Measurements from ENCODE around the gene INPP5A.
"Not testable (repeated sequence)": the region's sequence is repeated elsewhere in the genome, so short reads cannot be mapped to it uniquely, and the experiment has no call there.

The INPP5A gene

DNA sequence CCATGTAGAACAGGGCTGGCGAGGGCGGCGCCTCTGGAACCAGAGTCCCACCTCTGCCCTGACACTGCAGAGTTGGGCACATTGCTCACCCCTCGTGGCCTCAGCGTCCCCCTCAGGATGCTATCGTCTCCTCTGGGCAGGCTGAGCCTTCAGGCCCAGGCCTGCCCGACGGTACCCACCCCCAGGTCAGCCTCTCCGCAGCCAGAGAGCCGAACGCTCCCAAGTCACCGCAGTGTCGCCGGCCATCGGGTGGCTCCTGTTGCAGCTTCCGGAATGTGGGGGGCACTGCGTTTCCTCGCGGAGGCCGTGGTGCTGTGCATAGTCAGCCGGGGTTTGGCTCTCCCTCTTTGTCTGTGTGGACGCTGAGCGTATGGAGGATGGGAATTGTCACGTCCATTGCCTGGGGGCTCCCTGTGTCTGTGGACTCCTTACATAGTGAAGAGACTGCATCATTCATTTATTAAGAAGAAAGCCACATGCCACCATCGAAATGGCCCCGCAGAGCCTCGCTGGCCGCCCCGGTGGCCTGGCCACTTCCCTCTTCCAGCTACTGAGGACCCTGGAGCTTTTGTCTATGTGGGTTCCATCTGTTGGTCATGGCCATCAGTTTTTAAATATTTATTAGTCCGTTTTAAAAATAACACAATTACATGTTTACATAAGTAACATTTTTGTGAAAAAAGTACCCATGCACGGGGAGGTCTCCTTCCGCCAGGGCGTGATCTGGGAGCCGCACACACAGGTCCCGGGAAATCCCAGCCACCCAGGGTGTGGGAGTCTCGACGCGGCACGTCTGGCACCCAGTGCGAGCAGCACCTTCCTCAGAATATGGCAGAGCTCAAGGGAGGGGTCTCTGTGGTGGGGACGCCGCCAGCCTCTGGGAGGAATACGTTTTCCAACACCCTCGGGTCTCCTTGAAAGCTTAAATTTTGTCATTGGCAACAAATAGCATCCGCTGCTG, 232.8 kb downstream of the INPP5A start:
- peaks cover 7 to 10% of the 10 kb centered on the region in 2 donors for H3K9me3 ChIP-seq (replicated peaks in 1 of 2; ENCODE audit: control insufficient read depth in 2 of 2, insufficient read depth in 1 of 2, low read depth in 1 of 2, low read length in 2 of 2)
- peaks cover 3 to 5% of the 10 kb centered on the region in 2 donors for H3K36me3 ChIP-seq (replicated peaks in 1 of 2; ENCODE audit: control insufficient read depth in 2 of 2, insufficient read depth in 2 of 2, low read length in 2 of 2)
- H3K23ac ChIP-seq (ENCODE audit: low read depth, low read length, poor library complexity): peak overlapping the region; percentile 43
- no peak overlapping the region for H3K27ac ChIP-seq (replicated peaks; ENCODE audit: low read length)
- H2BK120ac ChIP-seq (ENCODE audit: low read depth, low read length): no peak overlapping the region
- H2BK12ac ChIP-seq (ENCODE audit: low read length): no peak overlapping the region
- no peaks in the 10 kb centered on the region for H3K27me3 ChIP-seq (ENCODE audit: control insufficient read depth in 3 of 3, insufficient read depth in 3 of 3, low read depth in 1 of 3, low read length in 3 of 3)
- H2AK5ac ChIP-seq (ENCODE audit: low read depth, low read length): no peak overlapping the region
- WGBS, 2 donors (ENCODE audit: extremely low coverage in 2 of 2, insufficient read length in 2 of 2, insufficient replicate concordance in 1 of 2): no CpG with 5 or more reads among the region's 45 CpGs
- no peak overlapping the region for H3K4ac ChIP-seq (ENCODE audit: low read length)
- no peak overlapping the region for H3K9ac ChIP-seq (ENCODE audit: low read depth, low read length, poor library complexity)
- H3K4me2 ChIP-seq (ENCODE audit: insufficient read depth, low read length, poor library complexity, severe bottlenecking): no peak overlapping the region
- peaks cover 2% of the 10 kb centered on the region for H3K79me1 ChIP-seq (ENCODE audit: low read depth, low read length)
- H2BK15ac ChIP-seq (ENCODE audit: low read length): no peak overlapping the region
- H3K14ac ChIP-seq (ENCODE audit: low read length): peak overlapping the region; percentile 56
- no peak overlapping the region for H2BK5ac ChIP-seq (ENCODE audit: low read length)
- H3K4me1 ChIP-seq (ENCODE audit: control insufficient read depth in 2 of 2, insufficient read depth in 1 of 2, low read depth in 1 of 2, low read length in 2 of 2): peaks cover 0 to 2% of the 10 kb centered on the region in 2 donors
- H2AFZ ChIP-seq (ENCODE audit: low read length): no peak overlapping the region
- DNase-seq (ENCODE audit: low spot score): no peak
- no peak overlapping the region for H3K4me3 ChIP-seq (ENCODE audit: low read length in 2 of 2)
- H4K8ac ChIP-seq (ENCODE audit: low read depth, low read length): no peak overlapping the region
- no peak overlapping the region for H4K91ac ChIP-seq (ENCODE audit: low read depth, low read length, poor library complexity)
- peak overlapping the region; percentile 38 for H3K18ac ChIP-seq (ENCODE audit: low read length)

DNA sequence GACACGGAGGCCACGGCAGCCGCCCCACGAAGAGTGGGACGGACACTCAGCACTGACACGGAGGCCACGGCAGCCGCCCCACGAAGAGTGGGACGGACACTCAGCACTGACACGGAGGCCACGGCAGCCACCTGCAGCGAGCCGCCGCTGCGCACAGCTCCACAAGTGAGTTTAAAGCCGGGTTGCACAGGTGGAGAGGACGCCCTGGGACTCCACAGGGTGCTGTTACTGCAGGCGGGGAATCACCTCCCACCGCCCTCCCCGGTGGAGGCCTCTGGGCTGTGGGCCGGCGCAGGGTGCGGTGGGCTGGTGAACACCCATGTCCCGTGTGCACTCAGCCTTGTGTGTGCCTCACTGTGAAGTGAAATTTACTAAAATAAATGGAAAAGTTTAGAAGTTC, 235.2 kb downstream of the INPP5A start:
- not testable (repeated sequence) for H4K91ac ChIP-seq (ENCODE audit: low read depth, low read length, poor library complexity); H2AK5ac ChIP-seq (ENCODE audit: low read depth, low read length); H4K8ac ChIP-seq (ENCODE audit: low read depth, low read length); H3K79me1 ChIP-seq (ENCODE audit: low read depth, low read length); H3K27ac ChIP-seq (replicated peaks; ENCODE audit: low read length); H3K4me3 ChIP-seq (ENCODE audit: low read length in 2 of 2); DNase-seq (ENCODE audit: low spot score); H2BK12ac ChIP-seq (ENCODE audit: low read length); H3K9me3 ChIP-seq (replicated peaks in 1 of 2; ENCODE audit: control insufficient read depth in 2 of 2, insufficient read depth in 1 of 2, low read depth in 1 of 2, low read length in 2 of 2); H3K27me3 ChIP-seq (ENCODE audit: control insufficient read depth in 3 of 3, insufficient read depth in 3 of 3, low read depth in 1 of 3, low read length in 3 of 3); H2BK5ac ChIP-seq (ENCODE audit: low read length); H2AFZ ChIP-seq (ENCODE audit: low read length); H3K18ac ChIP-seq (ENCODE audit: low read length); H3K23ac ChIP-seq (ENCODE audit: low read depth, low read length, poor library complexity); H3K4ac ChIP-seq (ENCODE audit: low read length); H2BK120ac ChIP-seq (ENCODE audit: low read depth, low read length); H3K9ac ChIP-seq (ENCODE audit: low read depth, low read length, poor library complexity); H3K36me3 ChIP-seq (replicated peaks in 1 of 2; ENCODE audit: control insufficient read depth in 2 of 2, insufficient read depth in 2 of 2, low read length in 2 of 2); H2BK15ac ChIP-seq (ENCODE audit: low read length); H3K4me2 ChIP-seq (ENCODE audit: insufficient read depth, low read length, poor library complexity, severe bottlenecking); H3K4me1 ChIP-seq (ENCODE audit: control insufficient read depth in 2 of 2, insufficient read depth in 1 of 2, low read depth in 1 of 2, low read length in 2 of 2); H3K14ac ChIP-seq (ENCODE audit: low read length)
- no CpG with 5 or more reads among the region's 25 CpGs for WGBS, 2 donors (ENCODE audit: extremely low coverage in 2 of 2, insufficient read length in 2 of 2, insufficient replicate concordance in 1 of 2)

DNA sequence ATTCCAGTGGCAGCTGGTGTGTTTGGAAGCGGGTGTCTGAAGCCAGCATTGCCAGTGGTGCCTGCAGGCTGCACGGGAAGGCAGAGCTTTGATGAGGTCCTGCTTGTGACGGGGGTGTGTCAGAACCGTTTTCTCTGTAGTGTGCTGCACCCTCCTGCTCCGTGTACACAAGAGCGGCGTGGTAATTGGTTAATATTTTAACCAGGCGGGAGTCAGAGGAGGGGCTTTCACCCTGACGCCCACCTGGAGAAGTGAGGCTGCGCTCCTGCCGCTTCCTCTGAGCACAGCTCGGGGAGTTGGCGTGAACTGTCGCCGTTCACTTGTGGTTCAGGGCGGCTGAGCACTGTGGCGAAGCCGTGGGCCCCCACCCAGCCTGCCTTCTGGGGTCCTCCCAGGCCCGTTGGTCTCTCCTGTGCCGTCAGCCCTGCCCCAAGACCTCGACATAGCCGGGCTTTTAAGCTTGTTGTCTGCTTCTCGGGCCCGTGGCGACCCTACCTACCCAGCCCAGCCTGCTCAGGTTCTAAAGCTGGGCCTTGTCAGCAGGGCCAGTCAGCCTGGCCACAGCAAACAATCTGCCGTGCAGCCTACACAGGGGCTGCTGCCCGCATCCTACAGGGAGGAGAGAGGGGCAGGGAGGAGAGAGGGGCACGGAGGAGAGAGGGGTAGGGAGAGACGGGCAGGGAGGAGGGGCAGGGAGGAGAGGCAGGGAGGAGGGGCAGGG, 236.8 kb downstream of the INPP5A start:
- Histone ChIP-seq H3K4ac (ENCODE audit: low read length) (no peak overlapping the region), H2BK120ac (ENCODE audit: low read depth, low read length) (no peak overlapping the region), H2AFZ (ENCODE audit: low read length) (no peak overlapping the region), H3K4me3 (ENCODE audit: low read length in 2 of 2) (no peak overlapping the region), H3K36me3 (replicated peaks in 1 of 2; ENCODE audit: control insufficient read depth in 2 of 2, insufficient read depth in 2 of 2, low read length in 2 of 2) (peaks cover 0 to 1% of the 10 kb centered on the region in 2 donors), H3K14ac (ENCODE audit: low read length) (no peak overlapping the region), H4K91ac (ENCODE audit: low read depth, low read length, poor library complexity) (no peak overlapping the region), H2BK12ac (ENCODE audit: low read length) (no peak overlapping the region), H3K27me3 (ENCODE audit: control insufficient read depth in 3 of 3, insufficient read depth in 3 of 3, low read depth in 1 of 3, low read length in 3 of 3) (no peaks in the 10 kb centered on the region), H3K9ac (ENCODE audit: low read depth, low read length, poor library complexity) (no peak overlapping the region), H3K23ac (ENCODE audit: low read depth, low read length, poor library complexity) (no peak overlapping the region), H4K8ac (ENCODE audit: low read depth, low read length) (no peak overlapping the region), H2BK15ac (ENCODE audit: low read length) (no peak overlapping the region), H2AK5ac (ENCODE audit: low read depth, low read length) (peak overlapping the region; percentile 75), H3K4me2 (ENCODE audit: insufficient read depth, low read length, poor library complexity, severe bottlenecking) (no peak overlapping the region), H2BK5ac (ENCODE audit: low read length) (no peak overlapping the region), H3K9me3 (replicated peaks in 1 of 2; ENCODE audit: control insufficient read depth in 2 of 2, insufficient read depth in 1 of 2, low read depth in 1 of 2, low read length in 2 of 2) (peaks cover 0 to 2% of the 10 kb centered on the region in 2 donors), H3K18ac (ENCODE audit: low read length) (peak overlapping the region; percentile 90), H3K27ac (replicated peaks; ENCODE audit: low read length) (no peak overlapping the region), H3K79me1 (ENCODE audit: low read depth, low read length) (peaks cover 2% of the 10 kb centered on the region), H3K4me1 (ENCODE audit: control insufficient read depth in 2 of 2, insufficient read depth in 1 of 2, low read depth in 1 of 2, low read length in 2 of 2) (peaks cover 0 to 4% of the 10 kb centered on the region in 2 donors)
- no CpG with 5 or more reads among the region's 29 CpGs for WGBS, 2 donors (ENCODE audit: extremely low coverage in 2 of 2, insufficient read length in 2 of 2, insufficient replicate concordance in 1 of 2)
- no peak for DNase-seq (ENCODE audit: low spot score)

Data from neuronal stem cell (in vitro differentiated cells).